Cardiac fibroblast (primary cell): ENCODE data around the gene ZMYND8.

ENCODE experiments used
- DNase-seq, 2 donors: peaks; one replicate each; pipeline versions ENCODE4 v3.0.0 to v3.0.0-alpha.2; 2010; ENCODE audit warnings: low read depth in 2 of 2
- H3K4me3 ChIP-seq, 2 donors: replicated peaks in 1 of 2; 1 replicate in 1 of 2; 2 replicates in 1 of 2; pipeline ENCODE4 v1.5.1; 2011; ENCODE audit warnings: low read depth in 2 of 2, low read length in 2 of 2, mild to moderate bottlenecking in 2 of 2, moderate library complexity in 1 of 2
- TF ChIP-seq, protein P1 (sequence below): IDR thresholded peaks from one replicate; pipeline ENCODE4 v1.5.1; 2011; ENCODE audit warnings: low read depth, mild to moderate bottlenecking, low read length, inconsistent platforms

The ZMYND8 gene

DNA sequence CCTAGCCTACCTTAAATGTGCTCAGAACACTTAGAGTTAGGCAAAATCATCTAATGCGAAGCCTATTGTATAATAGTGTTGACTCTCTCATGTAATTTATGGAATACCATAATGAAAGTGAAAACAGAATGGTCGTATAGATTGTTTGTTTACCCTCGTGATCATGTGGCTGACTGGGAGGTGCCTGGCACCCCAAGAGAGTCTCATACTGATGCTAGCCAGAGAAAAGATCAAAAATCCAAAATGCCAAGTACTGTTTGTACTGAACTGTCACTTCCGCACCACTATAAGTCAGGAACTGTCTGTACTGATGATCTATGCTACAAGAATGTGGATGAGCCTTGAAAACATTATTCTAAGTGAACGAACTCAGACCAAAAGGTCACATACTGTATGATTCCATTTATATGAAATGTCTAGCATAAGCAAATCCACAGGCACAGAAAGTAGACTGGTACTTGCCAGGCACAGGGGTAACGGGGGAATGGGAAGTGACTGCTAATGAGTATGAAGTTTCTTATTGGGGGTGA is 22.4 kb downstream of the ZMYND8 start:
- peak; percentile 96 to 99 for DNase-seq
- peak overlapping the region in 1 of 2 donors; percentile 34 for H3K4me3 ChIP-seq
- TF ChIP-seq, protein P1, sequence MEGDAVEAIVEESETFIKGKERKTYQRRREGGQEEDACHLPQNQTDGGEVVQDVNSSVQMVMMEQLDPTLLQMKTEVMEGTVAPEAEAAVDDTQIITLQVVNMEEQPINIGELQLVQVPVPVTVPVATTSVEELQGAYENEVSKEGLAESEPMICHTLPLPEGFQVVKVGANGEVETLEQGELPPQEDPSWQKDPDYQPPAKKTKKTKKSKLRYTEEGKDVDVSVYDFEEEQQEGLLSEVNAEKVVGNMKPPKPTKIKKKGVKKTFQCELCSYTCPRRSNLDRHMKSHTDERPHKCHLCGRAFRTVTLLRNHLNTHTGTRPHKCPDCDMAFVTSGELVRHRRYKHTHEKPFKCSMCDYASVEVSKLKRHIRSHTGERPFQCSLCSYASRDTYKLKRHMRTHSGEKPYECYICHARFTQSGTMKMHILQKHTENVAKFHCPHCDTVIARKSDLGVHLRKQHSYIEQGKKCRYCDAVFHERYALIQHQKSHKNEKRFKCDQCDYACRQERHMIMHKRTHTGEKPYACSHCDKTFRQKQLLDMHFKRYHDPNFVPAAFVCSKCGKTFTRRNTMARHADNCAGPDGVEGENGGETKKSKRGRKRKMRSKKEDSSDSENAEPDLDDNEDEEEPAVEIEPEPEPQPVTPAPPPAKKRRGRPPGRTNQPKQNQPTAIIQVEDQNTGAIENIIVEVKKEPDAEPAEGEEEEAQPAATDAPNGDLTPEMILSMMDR: no peak

DNA sequence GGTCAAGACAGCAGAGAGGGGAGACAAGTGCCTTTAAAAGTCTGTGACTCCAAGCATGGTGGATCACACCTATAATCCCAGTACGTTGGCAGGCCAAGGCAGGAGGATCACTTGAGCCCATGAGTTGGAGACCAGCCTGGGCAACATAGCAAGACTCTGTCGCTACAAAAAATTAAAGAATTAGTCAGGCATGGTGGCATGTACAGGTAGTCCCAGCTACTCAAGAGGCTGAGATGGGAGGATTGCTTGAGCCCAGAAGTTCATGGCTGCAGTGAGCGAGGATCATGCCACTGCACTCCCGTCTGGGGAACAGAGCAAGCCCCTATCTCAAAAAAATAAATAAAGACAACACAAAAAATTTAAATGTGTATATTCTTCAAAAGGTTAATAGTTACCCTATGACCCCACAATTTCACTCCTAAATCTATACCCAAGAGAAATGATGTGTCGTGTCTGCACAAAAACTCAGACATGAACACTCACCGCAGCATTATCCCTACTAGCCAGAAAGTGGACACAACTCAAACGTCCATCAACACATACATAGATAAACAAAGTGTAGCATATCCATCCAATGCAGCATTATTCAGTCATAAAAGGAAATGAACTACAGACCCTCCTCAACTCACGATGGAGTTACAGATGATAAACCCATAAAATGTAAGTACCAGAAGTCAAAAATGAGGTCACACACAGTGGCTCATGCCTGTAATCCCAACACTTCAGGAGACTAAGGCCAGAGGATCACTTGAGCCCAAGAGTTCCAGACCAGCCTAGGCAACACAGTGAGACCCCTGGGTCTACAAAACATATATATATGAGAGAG is 23.9 kb downstream of the ZMYND8 start:
- DNase-seq: no peak
- TF ChIP-seq, protein P1: no peak
- H3K4me3 ChIP-seq: no peak overlapping the region

DNA sequence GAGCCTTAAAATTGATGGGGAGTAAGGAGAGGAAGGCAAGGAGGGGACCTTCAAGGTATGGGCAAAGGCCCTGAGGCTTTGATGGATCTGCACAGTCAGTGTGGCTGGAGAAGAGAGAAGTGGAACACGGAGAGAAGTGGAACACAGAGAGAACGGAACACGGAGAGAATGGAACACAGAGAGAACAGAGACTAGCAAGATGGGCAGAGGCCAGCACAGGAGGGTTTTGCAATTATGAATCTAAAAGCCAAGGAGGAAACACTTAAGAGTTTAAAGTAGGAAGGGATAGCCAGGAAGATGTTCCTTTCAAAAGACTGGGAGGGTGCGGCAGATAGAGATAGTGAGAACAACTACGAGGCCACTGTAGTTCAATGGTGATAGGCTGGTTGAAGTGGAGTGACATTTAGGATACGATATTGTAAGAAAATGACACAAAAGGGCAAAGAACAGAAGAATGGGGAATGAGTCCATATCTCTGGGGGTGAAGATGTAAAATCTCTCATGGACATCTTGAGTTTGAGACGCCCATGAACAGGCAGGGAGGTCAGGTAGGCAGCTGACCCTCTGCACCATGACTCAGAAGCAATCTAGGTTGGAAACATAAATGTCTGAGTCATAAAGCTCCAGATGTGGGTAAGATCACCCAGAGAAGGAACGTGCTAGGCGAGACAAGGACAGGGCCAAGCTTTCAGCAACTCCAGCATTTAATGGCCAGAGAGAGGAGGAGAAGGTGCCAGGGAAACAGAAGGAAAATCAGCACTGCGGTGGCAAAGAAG is 25.4 kb downstream of the ZMYND8 start:
- H3K4me3 ChIP-seq: no peak overlapping the region
- DNase-seq: peak; percentile 82 to 94
- TF ChIP-seq, protein P1: no peak

DNA sequence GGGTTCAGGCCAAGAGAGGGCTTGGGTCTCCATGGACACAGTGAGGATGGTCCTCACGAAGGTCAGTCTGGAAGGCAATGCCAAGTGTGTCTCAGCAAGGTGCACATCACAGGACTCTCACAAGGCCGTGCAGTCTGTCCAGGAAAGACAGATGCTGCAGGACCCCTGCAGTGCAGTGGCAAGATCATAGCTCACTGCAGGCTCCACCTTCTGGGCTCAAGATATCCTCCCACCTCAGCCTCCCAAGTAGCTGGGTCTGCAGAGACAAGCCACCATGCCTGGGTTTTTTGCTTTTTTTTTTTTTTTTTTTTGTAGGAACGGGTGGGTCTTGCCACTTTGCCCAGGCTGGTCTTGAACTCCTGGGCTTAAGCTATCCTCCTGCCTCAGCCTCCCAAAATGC is 26.4 kb downstream of the ZMYND8 start:
- TF ChIP-seq, protein P1: no peak
- H3K4me3 ChIP-seq: no peak overlapping the region
- no peak for DNase-seq

DNA sequence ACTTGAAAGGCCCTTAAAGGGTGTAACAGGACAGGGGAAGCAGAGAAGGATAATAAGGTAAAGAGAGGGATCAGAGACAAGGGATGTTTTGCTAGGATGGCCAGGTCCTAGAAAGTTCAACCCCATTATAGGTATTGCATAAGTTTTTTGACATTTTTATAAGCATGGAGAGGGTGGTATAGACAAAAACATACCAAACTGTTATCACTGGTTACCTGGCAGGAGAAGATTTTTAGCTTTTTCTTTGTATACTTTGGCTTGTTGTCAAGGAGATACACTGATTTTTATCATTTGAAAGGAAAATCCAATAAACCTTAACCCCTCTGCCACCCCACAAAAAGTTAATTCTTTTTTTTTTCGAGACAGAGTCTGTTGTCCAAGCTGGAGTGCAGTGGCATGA is 28.4 kb downstream of the ZMYND8 start:
- TF ChIP-seq, protein P1: no peak
- DNase-seq: no peak
- H3K4me3 ChIP-seq: no peak overlapping the region

DNA sequence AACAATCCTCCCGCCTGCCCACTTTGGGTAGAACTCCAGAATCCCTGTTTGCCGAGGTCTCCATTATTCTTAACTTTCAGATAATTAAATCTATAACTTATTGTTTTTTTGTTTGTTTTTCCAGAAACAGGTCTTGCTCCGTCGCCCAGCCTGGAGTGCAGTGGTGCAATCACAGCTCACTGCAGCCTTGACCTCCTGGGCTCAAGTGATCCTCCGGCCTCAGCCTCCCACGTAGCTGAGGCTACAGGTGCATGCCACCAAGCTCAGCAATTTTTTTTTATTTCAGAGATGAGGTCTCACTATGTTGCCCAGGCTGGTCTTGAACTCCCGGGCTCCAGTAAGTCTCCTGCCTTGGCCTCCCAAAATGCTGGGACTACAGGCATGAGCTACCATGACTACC is 28.8 kb downstream of the ZMYND8 start:
- no peak for DNase-seq
- TF ChIP-seq, protein P1: no peak
- H3K4me3 ChIP-seq: no peak overlapping the region
